Stimulated activated CD8-positive, alpha-beta memory T cell treated with anti-CD3 and anti-CD28 coated beads, Interleukin-15, amount 100 ng/mL, for 1 hour (primary cell): Measurements from ENCODE around the gene BANP.
"Not testable (repeated sequence)": the region's sequence is repeated elsewhere in the genome, so short reads cannot be mapped to it uniquely, and the experiment has no call there.

Source experiments
- DNase-seq: peaks from one replicate; pipeline ENCODE4 v3.0.0-alpha.2; 2020; ENCODE audit warnings: low read depth

The BANP gene

GRCh38 chr16:87966685-87967185 lies 15.5 kb downstream of the BANP start:
- no peak for DNase-seq

- DNase-seq: no peak
These were observed 17.3 kb downstream of the BANP start for GRCh38 chr16:87968541-87968940.

- DNase-seq: no peak
These were observed 19.0 kb downstream of the BANP start for GRCh38 chr16:87970186-87970585.

- no peak for DNase-seq
These were observed 20.7 kb downstream of the BANP start for GRCh38 chr16:87971933-87972332.

GRCh38 chr16:87973717-87974116 lies 22.5 kb downstream of the BANP start:
- DNase-seq: no peak

- DNase-seq: no peak
These were observed 22.9 kb downstream of the BANP start for GRCh38 chr16:87974178-87974577.

- no peak for DNase-seq
These were observed 25.4 kb downstream of the BANP start for GRCh38 chr16:87976665-87977064.

- no peak for DNase-seq
These were observed 26.9 kb downstream of the BANP start for GRCh38 chr16:87978127-87978526.

- DNase-seq: no peak
These were observed 28.1 kb downstream of the BANP start for GRCh38 chr16:87979352-87979751.

- not testable (repeated sequence) for DNase-seq
These were observed 28.8 kb downstream of the BANP start for GRCh38 chr16:87979911-87980630.

GRCh38 chr16:87981376-87981775 lies 30.1 kb downstream of the BANP start:
- not testable (repeated sequence) for DNase-seq

GRCh38 chr16:87982581-87983041 lies 31.4 kb downstream of the BANP start:
- DNase-seq: no peak

GRCh38 chr16:87983072-87983736 lies 32.0 kb downstream of the BANP start:
- DNase-seq: not testable (repeated sequence)

GRCh38 chr16:87983737-87984097 lies 32.5 kb downstream of the BANP start:
- not testable (repeated sequence) for DNase-seq

GRCh38 chr16:87984180-87984579 lies 32.9 kb downstream of the BANP start:
- not testable (repeated sequence) for DNase-seq

- DNase-seq: no peak
These were observed 33.5 kb downstream of the BANP start for GRCh38 chr16:87984632-87985267.

GRCh38 chr16:87985493-87985892 lies 34.3 kb downstream of the BANP start:
- DNase-seq: not testable (repeated sequence)

GRCh38 chr16:87986361-87986849 lies 35.2 kb downstream of the BANP start:
- DNase-seq: not testable (repeated sequence)

- not testable (repeated sequence) for DNase-seq
These were observed 37.4 kb downstream of the BANP start for GRCh38 chr16:87988596-87988995.

- DNase-seq: not testable (repeated sequence)
These were observed 39.0 kb downstream of the BANP start for GRCh38 chr16:87990254-87990653.

GRCh38 chr16:87992142-87992541 lies 40.9 kb downstream of the BANP start:
- not testable (repeated sequence) for DNase-seq

GRCh38 chr16:87993901-87994300 lies 42.7 kb downstream of the BANP start:
- DNase-seq: no peak

- DNase-seq: no peak
These were observed 44.4 kb downstream of the BANP start for GRCh38 chr16:87995644-87996043.
